Osteoblast (primary cell): Measurements from ENCODE around the gene GLTP. TPM values are rescaled to one million over a fixed set of nuclear protein-coding genes. Genes with fewer than 3 reads are reported as not detected.

ENCODE experiments used
- DNase-seq: peaks from one replicate; pipeline ENCODE4 v3.0.0; 2011; ENCODE audit warnings: low spot score, mixed read lengths; ENCODE audit not compliant: insufficient read length; ENCODE audit errors: missing footprints
- H2AFZ ChIP-seq: 2 replicates; pipeline ENCODE4 v1.6.0; 2011; ENCODE audit warnings: mild to moderate bottlenecking, low read length
- H3K27ac ChIP-seq: 2 replicates; pipeline ENCODE4 v1.5.1; 2011; ENCODE audit warnings: mild to moderate bottlenecking, low read depth, low read length, moderate library complexity
- H3K27me3 ChIP-seq: 2 replicates; pipeline ENCODE4 v1.6.0; 2012; ENCODE audit warnings: mild to moderate bottlenecking, control low read depth, inconsistent platforms, low read length, moderate library complexity; ENCODE audit not compliant: insufficient read depth
- H3K36me3 ChIP-seq: 2 replicates; pipeline ENCODE4 v1.5.1; 2011; ENCODE audit warnings: mild to moderate bottlenecking, low read length, control low read depth, moderate library complexity; ENCODE audit not compliant: insufficient read depth
- H3K4me1 ChIP-seq: 2 replicates; pipeline ENCODE4 v1.5.1; 2011; ENCODE audit warnings: mild to moderate bottlenecking, low read length, control low read depth, moderate library complexity; ENCODE audit not compliant: insufficient read depth
- H3K4me2 ChIP-seq: 2 replicates; pipeline ENCODE4 v1.6.0; 2011; ENCODE audit warnings: mild to moderate bottlenecking, low read length; ENCODE audit not compliant: insufficient read depth
- H3K4me3 ChIP-seq: fragments of 200-600 bp; sonication (generic); 3 replicates; pipeline ENCODE4 v1.5.1; 2012; ENCODE audit warnings: mild to moderate bottlenecking, low read length, inconsistent platforms; ENCODE audit not compliant: insufficient read depth
- H3K79me2 ChIP-seq: 2 replicates; pipeline ENCODE4 v1.6.0; 2012; ENCODE audit warnings: mild to moderate bottlenecking, low read length, control low read depth, inconsistent platforms; ENCODE audit not compliant: insufficient read depth
- H3K9me3 ChIP-seq: 2 replicates; pipeline ENCODE4 v1.5.1; 2011; ENCODE audit warnings: low read depth, low read length, control low read depth
- H4K20me1 ChIP-seq: 2 replicates; pipeline ENCODE4 v1.6.0; 2012; ENCODE audit warnings: mild to moderate bottlenecking, low read length, control low read depth; ENCODE audit not compliant: insufficient read depth
- total RNA-seq: library from RNA; depleted of rRNA; stranded (reverse); fragments of >200 nt; gene quantifications from 2 replicates; pipeline ENCODE4 v1.2.3, GENCODE V29; 2012
- TF ChIP-seq, protein P1 (sequence below): IDR thresholded peaks from 2 replicates; pipeline ENCODE4 v1.5.1; 2011; ENCODE audit warnings: mild to moderate bottlenecking, low read depth, low read length, moderate library complexity; ENCODE audit errors: extremely low read depth

The GLTP gene
- total RNA-seq, 1 donor: 50.3 TPM

DNA sequence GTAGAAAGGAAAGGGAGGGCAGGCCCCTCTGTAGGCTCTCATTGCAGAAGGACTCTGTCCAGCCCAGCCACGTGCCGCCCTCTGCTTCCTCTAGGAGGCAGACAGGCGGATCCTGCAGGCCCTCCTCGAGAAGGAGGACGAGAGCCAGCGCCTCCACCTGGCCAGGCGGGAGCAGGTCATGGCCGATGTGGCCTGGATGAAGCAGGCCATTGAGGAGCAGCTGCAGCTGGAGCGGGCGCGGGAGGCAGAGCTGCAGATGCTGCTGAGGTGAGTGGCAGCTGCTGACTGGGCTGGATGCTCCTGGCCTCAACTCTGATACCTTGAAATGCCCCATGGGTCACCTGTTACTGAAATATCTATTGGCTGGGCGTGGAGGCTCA, 30.6 kb upstream of the GLTP start:
- peak; percentile 92 for DNase-seq
- Histone ChIP-seq H3K4me1 (no peaks in the 10 kb centered on the region), H3K79me2 (no peaks in the 10 kb centered on the region), H3K27ac (no peak overlapping the region), H3K27me3 (no peaks in the 10 kb centered on the region), H4K20me1 (no peaks in the 10 kb centered on the region), H3K4me2 (no peak overlapping the region), H3K9me3 (no peaks in the 10 kb centered on the region), H3K4me3 (no peak overlapping the region), H2AFZ (no peak overlapping the region), H3K36me3 (peaks cover 76% of the 10 kb centered on the region)
- TF ChIP-seq, protein P1, sequence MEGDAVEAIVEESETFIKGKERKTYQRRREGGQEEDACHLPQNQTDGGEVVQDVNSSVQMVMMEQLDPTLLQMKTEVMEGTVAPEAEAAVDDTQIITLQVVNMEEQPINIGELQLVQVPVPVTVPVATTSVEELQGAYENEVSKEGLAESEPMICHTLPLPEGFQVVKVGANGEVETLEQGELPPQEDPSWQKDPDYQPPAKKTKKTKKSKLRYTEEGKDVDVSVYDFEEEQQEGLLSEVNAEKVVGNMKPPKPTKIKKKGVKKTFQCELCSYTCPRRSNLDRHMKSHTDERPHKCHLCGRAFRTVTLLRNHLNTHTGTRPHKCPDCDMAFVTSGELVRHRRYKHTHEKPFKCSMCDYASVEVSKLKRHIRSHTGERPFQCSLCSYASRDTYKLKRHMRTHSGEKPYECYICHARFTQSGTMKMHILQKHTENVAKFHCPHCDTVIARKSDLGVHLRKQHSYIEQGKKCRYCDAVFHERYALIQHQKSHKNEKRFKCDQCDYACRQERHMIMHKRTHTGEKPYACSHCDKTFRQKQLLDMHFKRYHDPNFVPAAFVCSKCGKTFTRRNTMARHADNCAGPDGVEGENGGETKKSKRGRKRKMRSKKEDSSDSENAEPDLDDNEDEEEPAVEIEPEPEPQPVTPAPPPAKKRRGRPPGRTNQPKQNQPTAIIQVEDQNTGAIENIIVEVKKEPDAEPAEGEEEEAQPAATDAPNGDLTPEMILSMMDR: peak; percentile 44

DNA sequence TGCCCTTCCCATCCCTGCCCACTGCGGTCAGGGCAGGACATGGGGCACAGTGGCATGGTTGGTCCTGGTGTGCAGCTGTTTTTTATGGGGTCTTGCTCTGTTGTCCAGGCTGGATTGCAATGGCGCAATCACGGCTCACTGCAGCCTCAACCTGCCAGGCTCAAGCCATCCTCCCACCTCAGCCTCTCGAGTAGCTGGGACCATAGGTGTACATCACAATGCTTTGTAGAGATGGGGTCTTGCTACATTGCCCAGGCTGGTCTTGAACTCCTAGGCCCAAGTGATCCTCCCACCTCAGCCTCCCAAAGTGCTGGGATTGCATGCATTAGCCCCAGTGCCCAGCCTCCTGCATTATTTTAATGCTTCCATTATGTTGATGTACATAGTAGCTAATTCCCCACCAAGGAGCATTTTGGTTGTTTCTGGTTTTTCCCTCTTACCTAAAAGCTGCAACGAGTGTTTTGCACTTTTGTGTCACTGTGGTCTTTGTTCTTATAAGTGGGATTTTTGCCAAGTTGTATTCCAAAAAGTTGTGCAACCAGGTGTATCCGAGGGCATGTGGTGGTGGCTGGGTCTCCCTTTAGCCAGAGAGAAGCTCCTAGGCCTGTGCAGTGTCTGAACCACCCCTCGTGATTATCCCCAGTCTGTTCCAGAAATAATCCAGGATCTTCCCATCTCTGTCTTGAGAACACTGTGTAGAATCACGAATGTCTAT, 30.1 kb upstream of the GLTP start:
- Histone ChIP-seq H3K36me3 (peaks cover 77% of the 10 kb centered on the region), H3K4me3 (no peak overlapping the region), H2AFZ (no peak overlapping the region), H3K79me2 (no peaks in the 10 kb centered on the region), H3K9me3 (no peaks in the 10 kb centered on the region), H3K27me3 (no peaks in the 10 kb centered on the region), H4K20me1 (no peaks in the 10 kb centered on the region), H3K4me1 (no peaks in the 10 kb centered on the region), H3K27ac (no peak overlapping the region), H3K4me2 (no peak overlapping the region)
- TF ChIP-seq, protein P1: no peak
- DNase-seq: no peak

- no peaks in the 10 kb centered on the region for H3K27me3 ChIP-seq
- H3K36me3 ChIP-seq: peaks cover 68% of the 10 kb centered on the region
- peaks cover 10% of the 10 kb centered on the region for H3K4me1 ChIP-seq
- H3K4me3 ChIP-seq: no peak overlapping the region
- TF ChIP-seq, protein P1: no peak
- H2AFZ ChIP-seq: no peak overlapping the region
- peaks cover 21% of the 10 kb centered on the region for H3K79me2 ChIP-seq
- no peaks in the 10 kb centered on the region for H3K9me3 ChIP-seq
- H4K20me1 ChIP-seq: no peaks in the 10 kb centered on the region
- H3K27ac ChIP-seq: no peak overlapping the region
- no peak overlapping the region for H3K4me2 ChIP-seq
- no peak for DNase-seq
Observed at GRCh38 chr12:109905301-109905700, 25.0 kb upstream of the GLTP start.

- TF ChIP-seq, protein P1: no peak
- no peak overlapping the region for H3K4me2 ChIP-seq
- peak; percentile 62 for DNase-seq
Observed at GRCh38 chr12:109902891-109903418, 22.6 kb upstream of the GLTP start.

More at GRCh38 chr12:109902891-109903418, 22.6 kb upstream of the GLTP start:
- H3K27ac ChIP-seq: no peak overlapping the region
- peaks cover 50% of the 10 kb centered on the region for H3K36me3 ChIP-seq
- no peak overlapping the region for H3K4me3 ChIP-seq
- peaks cover 17% of the 10 kb centered on the region for H3K4me1 ChIP-seq
- H3K27me3 ChIP-seq: no peaks in the 10 kb centered on the region
- H2AFZ ChIP-seq: no peak overlapping the region
- H3K79me2 ChIP-seq: peaks cover 31% of the 10 kb centered on the region
- no peaks in the 10 kb centered on the region for H3K9me3 ChIP-seq
- no peaks in the 10 kb centered on the region for H4K20me1 ChIP-seq
